COR-L47 (cell line): ENCODE measurements around the gene ZNF212.

Experiments used
- DNase-seq: peaks from one replicate; lab custom pipeline; 2025; lab: John Stamatoyannopoulos, UW

Gene ZNF212

GRCh38 chr7:149285603-149286002, 46.2 kb downstream of the ZNF212 start:
- DNase-seq, result peak; percentile 15

GRCh38 chr7:149286811-149287400, 47.5 kb downstream of the ZNF212 start:
- peak; percentile 8 for DNase-seq

DNA sequence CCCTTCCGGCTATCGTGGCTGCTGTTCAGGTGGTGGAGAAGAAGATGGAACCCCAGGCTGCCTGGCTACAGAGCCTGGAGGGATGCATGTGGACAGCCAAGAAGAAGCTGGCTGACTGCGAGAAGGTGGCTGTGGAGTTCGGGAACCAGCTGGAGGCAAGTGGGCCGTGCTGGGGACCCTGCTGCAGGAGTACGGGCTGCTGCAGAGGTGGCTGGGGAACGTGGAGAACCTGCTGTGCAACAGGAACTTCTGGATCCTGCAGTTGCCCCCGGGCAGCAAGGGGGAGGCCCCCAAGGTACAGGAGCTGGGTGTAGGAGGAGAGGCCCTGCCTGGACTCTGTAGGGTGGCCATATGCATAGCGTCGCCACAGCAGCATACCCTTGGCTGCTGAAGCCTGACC, 48.2 kb downstream of the ZNF212 start:
- DNase-seq, result no peak

DNA sequence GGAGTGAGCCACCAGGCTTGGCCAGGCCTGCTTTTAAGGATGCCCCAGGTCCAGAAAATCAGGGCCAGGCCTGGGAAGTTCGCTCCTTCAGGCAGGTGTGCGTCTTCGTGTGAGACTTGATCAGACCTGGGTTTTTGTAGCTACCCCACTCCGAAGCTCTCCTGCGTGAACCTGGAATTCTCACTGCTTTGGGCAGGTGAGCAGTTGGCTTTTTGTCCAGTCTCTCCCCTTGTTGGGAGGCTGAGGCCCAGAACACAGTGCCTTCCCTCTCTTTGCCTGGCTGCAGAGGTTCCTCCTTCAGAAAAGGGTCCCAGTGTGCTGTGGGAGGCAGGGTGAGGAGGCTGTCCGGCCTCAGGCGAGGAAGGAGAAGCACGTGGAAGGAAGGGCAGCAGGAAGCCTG, 49.8 kb downstream of the ZNF212 start:
- DNase-seq, result no peak

DNA sequence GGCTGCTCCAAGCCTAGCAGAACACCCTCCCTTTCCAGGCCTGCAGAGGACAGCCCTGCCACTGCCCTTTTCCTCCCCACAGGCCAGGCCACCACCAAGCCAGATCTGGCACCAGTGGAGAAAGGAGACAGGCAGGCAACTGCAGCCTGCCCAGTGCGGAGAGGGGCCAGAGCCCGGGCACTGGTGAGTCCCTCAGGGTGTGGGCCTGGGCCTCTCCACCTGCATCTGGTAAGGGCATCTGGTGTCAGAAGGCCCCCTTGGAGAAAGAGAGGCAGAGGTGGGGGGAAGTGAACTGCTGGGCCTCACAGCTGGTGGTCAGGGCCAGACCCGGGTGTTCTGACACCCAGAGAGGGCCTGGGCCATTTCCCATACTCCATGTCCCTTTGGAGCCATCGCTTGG, 50.4 kb downstream of the ZNF212 start:
- no peak for DNase-seq

DNA sequence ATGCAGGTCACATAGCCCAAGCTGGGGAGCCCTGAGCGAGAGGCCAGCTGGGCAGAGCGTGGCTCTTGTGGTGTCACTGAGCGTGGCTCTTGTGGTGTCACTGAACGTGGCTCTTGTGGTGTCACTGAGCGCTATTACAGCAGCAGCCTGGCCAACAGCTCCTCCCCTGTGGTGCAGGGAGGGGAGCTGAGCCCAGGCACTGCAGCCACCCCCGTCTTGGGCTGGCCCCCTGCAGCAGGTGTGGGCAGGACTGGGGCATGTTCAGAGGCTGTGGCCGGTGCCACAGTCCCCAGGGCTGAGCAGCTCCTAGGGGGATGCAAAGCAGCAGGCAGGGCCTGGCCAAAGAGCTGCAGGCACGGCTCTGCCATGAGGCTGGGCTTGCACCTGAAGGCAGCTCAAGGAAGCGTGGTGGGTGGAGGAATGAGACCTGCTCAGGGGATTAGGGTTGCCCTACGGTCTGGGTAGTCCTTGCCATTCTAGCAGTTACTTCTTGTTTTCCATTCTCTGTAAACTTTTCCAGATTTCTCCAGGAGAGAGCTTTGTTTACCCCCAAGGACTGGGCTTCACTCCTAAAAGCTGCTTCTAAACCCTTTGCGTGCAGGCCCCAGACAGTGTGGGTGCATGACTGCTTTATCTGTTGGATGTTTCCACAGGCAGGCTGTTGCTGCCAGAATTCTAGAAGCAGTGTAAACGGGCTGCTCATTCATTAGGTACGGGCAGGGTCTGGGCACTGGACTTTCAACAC, 51.8 kb downstream of the ZNF212 start:
- no peak for DNase-seq

- no peak for DNase-seq
Measured at GRCh38 chr7:149291781-149292461, 52.5 kb downstream of the ZNF212 start.

- DNase-seq, result no peak
Measured at GRCh38 chr7:149292462-149292823, 53.0 kb downstream of the ZNF212 start.

DNA sequence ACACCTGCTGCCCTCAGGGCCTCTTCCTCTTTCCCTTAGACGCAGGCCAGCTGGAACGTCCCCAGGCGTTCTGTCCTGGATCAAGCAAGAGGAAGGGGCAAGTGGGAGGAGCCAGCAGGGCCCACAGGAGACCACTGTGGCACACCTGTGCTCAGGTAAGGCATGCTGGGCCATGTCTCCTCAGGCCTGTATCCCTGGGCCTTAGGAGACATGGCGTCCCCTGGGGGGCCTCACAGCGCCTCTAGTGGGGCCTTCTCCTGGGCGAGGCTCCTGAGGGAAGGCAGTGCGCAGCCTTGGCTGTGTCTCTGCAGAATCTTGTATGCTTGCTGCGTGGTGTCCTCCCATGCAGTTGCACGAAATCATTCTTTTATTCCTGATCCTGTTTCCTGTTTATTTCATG, 53.9 kb downstream of the ZNF212 start:
- no peak for DNase-seq

DNA sequence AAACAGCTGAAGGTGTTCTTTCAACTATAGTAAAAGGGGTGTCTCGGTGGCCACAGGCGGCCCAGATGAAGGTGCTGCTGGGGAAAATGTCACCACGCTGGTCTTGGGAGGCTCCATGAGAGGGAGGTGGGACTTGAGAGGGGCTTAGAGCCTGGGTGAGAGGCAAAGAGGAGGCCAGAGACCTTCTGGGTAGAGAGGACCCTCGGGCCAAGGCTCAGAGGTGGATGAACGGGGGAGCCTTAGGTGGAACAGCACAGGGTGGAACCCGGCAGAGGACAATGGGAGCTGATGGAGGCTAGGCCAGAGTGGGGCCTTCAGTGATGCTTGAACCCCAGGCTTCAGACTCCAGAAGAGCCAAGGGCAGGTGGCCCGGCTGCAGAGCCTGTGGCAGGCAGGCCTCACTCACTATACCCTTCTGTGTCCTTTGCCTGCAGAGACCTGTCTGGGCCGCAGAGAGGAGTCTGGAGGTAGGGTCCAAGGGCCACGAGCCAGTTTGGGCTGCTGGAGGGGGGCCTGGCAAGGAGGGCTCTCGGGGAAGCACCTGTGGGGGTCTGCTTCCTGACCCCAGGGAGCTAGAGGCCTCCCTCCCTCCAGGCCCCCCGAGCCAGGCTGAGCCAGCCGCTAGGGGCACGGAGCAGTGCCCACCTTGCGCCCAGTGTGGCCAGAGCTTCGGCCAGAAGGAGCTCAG, 54.6 kb downstream of the ZNF212 start:
- no peak for DNase-seq

GRCh38 chr7:149294634-149295480, 55.4 kb downstream of the ZNF212 start:
- DNase-seq, result no peak

- DNase-seq, result no peak
Measured at GRCh38 chr7:149295481-149295850, 56.0 kb downstream of the ZNF212 start.

GRCh38 chr7:149296368-149296767, 56.9 kb downstream of the ZNF212 start:
- no peak for DNase-seq

- no peak for DNase-seq
Measured at GRCh38 chr7:149297034-149297755, 57.7 kb downstream of the ZNF212 start.

DNA sequence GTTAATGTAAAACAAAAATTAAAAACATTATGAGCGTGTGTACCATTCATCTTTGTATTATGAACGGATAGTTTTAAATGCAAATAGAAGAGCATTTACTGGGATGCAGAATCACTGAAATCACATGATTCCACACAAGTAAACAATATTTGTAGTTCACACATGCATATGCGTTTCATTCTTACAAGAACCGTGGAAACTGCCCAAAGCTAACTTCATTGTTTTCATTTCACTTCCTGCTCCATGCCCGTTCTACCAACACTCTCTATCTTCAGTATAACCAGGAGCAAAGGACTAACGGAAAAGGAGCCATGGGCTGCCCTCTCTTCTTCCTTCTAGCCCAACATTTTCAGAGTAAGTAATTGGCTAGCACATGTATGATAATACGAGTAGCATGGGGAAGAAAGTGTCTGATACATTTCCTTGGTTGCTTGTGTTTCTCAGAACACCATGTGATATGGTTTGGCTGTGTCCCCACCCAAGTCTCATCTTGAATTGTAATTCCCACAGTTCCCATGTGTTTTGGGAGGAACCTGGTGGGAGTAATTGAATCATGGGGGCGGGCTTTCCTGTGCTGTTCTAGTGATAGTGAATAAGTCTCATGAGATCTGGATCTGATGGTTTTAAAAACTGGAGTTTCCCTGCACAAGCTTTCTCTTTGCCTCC, 61.3 kb downstream of the ZNF212 start:
- DNase-seq, result no peak

- DNase-seq, result no peak
Measured at GRCh38 chr7:149302222-149302621, 62.8 kb downstream of the ZNF212 start.

- DNase-seq, result no peak
Measured at GRCh38 chr7:149302865-149303264, 63.4 kb downstream of the ZNF212 start.

DNA sequence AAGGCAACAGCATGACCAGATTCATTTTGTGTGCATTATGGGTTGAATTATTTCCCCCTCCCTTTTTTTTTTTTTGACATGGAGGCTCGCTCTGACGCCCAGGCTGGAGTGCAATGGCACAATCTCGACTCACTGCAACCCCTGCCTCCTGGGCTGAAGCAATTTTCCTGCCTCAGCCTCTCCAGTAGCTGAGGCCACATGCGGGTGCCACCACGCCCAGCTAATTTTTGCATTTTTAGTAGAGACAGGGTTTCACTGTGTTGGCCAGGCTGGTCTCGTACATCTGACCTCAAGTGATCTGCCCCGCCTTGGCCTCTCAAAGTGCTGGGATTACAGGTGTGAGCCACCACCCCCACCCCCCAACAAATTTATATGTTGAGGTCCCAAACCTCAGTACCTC, 64.6 kb downstream of the ZNF212 start:
- no peak for DNase-seq
